AG09309 (cell line): ENCODE results near the gene TMEM134.
"Not testable (repeated sequence)": the region's sequence is repeated elsewhere in the genome, so short reads cannot be mapped to it uniquely, and the experiment has no call there.

Experiments
- DNase-seq: peaks from one replicate; pipeline ENCODE4 v3.0.0-alpha.2; 2010; ENCODE audit warnings: low read depth
- H3K4me3 ChIP-seq: 2 replicates; pipeline ENCODE4 v1.5.1; 2011; ENCODE audit warnings: mild to moderate bottlenecking, low read depth, low read length, moderate library complexity; ENCODE audit not compliant: control insufficient read depth
- TF ChIP-seq, protein P1 (sequence below): IDR thresholded peaks from 2 replicates; pipeline ENCODE4 v1.5.1; 2011; ENCODE audit warnings: mild to moderate bottlenecking, low read depth, low read length, inconsistent platforms; ENCODE audit not compliant: insufficient read depth, control insufficient read depth; ENCODE audit errors: missing control alignments

Gene TMEM134

DNA sequence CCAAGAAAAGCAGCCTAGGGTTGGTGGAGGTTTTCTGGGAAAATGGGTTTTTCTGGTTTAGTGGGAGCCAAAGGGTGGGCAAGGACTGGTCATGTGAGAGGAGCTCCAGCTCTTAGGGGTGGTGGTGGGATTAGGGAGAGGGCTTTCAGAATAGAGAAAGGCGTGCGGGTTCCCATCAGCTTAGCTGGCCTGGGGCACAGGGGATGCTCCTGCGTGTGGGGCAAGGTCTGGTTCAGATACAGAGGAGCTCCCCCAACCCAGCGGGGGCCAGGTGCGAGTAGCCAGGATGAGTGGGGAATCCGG is 644 bp downstream of the TMEM134 start:
- H3K4me3 ChIP-seq: peak overlapping the region; percentile 87
- TF ChIP-seq, protein P1, sequence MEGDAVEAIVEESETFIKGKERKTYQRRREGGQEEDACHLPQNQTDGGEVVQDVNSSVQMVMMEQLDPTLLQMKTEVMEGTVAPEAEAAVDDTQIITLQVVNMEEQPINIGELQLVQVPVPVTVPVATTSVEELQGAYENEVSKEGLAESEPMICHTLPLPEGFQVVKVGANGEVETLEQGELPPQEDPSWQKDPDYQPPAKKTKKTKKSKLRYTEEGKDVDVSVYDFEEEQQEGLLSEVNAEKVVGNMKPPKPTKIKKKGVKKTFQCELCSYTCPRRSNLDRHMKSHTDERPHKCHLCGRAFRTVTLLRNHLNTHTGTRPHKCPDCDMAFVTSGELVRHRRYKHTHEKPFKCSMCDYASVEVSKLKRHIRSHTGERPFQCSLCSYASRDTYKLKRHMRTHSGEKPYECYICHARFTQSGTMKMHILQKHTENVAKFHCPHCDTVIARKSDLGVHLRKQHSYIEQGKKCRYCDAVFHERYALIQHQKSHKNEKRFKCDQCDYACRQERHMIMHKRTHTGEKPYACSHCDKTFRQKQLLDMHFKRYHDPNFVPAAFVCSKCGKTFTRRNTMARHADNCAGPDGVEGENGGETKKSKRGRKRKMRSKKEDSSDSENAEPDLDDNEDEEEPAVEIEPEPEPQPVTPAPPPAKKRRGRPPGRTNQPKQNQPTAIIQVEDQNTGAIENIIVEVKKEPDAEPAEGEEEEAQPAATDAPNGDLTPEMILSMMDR: no peak
- DNase-seq: no peak

DNA sequence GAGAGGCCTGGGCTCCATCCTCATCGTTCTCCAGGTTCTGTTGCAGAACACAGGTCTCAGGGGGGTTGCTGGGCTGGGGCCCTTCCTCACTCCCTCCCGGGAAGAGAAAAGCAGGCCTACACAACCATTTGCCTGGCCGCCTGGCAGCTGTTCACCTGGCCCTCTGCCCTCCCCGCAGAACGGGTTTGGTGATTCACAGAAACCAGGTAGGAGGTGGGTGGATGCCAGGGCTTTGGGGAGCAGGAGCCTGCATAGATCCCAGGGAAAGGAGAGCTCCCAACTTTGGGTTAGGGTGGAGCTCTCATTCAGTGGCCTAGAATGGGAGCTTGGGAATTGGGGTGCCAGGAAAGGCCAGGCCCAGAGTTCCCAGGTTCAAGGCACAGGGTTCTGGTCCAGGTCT is 995 bp downstream of the TMEM134 start:
- no peak for DNase-seq
- H3K4me3 ChIP-seq: peak overlapping the region; percentile 87
- TF ChIP-seq, protein P1: no peak

DNA sequence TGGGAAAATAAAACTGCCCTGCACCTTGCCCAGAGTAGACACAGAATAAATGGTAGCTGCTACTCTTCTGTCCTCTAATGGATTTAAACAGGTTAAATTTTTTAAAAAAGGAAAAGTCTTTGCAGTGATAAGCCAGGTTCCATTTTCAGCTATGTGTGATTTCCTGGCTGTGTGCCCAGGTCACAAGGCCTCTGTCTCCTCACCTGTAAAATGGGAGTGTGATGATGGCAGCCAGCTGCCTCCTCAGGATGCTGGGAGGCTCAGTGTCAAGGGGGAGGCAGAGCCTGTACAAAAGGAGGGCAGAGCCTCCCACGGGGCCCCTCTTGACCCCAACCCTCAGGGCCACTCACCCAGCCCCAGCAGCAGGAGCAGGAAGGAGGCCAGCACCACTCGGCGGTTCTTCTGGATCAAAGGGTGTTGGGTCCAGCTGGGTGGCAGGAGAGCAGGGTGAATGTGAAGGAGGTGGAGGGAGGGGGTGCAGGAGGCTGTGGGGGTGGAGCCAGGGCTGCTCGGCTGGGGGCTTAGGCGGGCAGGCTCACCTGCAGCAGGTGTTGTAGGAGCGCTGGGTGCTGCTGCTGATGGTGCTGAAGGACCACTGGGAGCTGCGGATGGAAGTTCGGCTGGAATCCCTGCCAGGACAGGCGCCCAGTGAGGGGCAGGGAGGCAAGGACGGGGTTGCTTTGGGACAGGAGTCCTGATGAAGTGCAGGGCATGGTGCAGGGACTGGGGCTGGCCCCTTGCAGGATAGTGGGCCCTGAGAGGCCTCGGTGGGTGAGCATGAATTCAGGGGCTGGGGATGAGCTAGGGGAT is 1.9 kb downstream of the TMEM134 start:
- H3K4me3 ChIP-seq: no peak overlapping the region
- TF ChIP-seq, protein P1: no peak
- no peak for DNase-seq

DNA sequence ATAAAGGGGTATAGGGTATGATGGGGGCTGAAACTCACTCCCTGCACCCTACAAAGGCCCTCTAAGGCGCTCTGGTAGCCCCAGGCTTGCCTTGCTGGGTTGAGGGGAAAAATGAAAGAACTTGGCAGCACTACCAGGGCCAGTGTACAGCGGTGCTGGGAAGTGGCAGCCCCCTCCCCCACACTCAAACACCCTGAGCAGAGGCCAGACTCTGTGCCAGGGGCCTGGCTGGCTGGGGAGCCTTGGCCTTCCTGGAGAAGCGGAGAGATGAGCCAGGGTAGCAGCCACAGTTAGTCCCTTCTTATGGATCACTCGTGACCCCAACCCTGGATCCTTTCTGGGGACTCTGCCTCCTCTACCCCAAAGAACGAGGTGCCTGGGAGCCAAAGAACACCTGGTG is 2.7 kb downstream of the TMEM134 start:
- DNase-seq: no peak
- H3K4me3 ChIP-seq: no peak overlapping the region
- TF ChIP-seq, protein P1: no peak

DNA sequence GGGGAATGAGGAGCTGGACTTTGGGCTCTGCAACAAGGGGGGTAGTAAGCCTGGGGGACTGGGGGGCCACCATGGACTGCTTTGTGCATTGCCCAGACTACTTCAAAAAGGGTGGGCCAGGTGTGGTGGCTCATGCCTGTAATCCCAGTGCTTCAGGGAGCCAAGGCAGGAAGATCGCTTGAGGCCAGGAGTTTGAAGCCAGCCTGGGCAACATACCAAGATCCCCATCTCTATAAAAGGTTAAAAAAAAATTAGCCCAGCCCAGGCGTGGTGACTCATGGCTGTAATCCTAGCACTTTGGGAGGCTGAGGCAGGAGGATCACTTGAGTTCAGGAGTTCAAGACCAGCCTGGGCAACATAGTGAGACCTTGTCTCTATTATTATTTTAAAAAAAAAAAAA is 3.5 kb downstream of the TMEM134 start:
- not testable (repeated sequence) for H3K4me3 ChIP-seq, DNase-seq

DNA sequence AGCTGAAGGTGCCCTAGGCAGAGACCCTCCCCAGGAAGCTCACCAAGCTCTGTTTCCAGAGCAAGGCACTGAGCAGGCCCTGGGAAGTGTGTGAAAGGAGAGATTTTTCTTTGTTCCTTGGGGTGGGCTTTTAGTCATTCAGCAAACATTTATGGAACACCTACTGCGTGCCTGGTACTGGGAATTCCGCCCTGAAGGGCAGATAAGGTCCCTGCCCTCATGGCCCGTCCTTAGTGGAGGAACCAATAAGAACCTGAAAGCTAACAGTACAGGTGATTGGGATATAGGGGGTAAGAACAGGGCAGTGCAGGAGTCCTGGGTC is 3.9 kb downstream of the TMEM134 start:
- DNase-seq: no peak
- TF ChIP-seq, protein P1: no peak
- H3K4me3 ChIP-seq: no peak overlapping the region

DNA sequence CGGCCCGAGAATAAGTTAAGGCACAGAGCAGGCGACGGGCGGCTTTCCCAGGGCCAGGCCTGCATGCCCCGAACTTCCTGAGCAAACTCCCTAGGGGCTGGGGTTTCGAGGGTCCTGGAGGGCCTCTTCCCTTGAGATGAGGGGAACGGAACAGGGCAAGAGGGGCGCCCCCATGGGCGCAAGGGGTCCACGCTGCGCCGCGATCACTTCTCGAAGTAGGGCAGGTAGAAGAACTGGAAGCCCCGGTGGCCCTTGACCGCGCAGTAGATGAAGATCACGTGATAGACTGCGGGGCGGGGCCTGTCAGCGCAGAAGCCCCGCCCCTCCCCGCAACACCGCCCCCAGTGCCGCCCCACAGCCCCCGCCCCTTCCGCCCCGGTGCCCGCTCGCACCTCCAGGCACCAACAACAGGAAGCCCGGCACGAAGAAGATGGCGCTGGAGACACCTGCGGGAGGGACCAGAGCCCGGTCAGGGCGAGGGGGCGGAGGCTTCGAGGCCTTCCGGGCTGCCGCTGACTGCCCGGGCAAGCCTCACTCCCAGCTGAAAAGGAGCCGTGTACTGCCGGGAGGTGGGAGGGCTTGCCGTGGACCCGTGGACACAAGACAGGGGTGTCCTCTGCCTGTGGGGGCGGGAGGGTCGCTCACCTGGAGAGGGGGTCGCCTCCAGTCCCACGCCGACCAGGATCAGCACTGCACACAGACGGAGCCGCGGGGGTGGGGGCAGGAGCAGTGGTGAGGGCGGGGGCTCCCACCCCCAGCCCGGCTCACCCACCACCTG is 4.5 kb downstream of the TMEM134 start:
- no peak overlapping the region for H3K4me3 ChIP-seq
- no peak for DNase-seq

More for the DNA sequence above, 4.5 kb downstream of the TMEM134 start:
- TF ChIP-seq, protein P1: no peak
